GM12878 (cell line): ENCODE data around the gene CMC1. TPM values are rescaled to one million over a fixed set of nuclear protein-coding genes. Genes with fewer than 3 reads are reported as not detected.

Experiments
- ATAC-seq: fragments of 200-7000 bp; cut with Tn5 transposase; 3 replicates; pipeline ENCODE4 v1.9.1; 2020; ENCODE audit warnings: mild to moderate bottlenecking, moderate library complexity
- BruUV-seq: library from RNA; stranded (reverse); fragments of 400-500 nt; replicated peaks from 2 replicates; lab custom pipeline; 2021; lab: Mats Ljungman, UMichigan
- CTCF ChIA-PET: fragments of 300-600 bp; sonication (Branson Sonifier 250); formaldehyde crosslinking; extraction: SDS; loops from one replicate; lab custom pipeline; 2021; ENCODE audit warnings: inconsistent platforms; lab: Yijun Ruan, JAX
- POLR2A ChIA-PET: fragments of 350-600 bp; formaldehyde crosslinking; extraction: SDS; loops from one replicate; lab custom pipeline; 2021; ENCODE audit warnings: inconsistent platforms; lab: Charles Lee
- RAD21 ChIA-PET: fragments of 300-600 bp; sonication (Branson Sonifier 250); formaldehyde crosslinking; loops from one replicate; lab custom pipeline; 2023; ENCODE audit warnings: antibody characterized with exemption; ENCODE audit not compliant: unreplicated experiment; lab: Charles Lee
- SMC1A ChIA-PET: fragments of 300-600 bp; sonication (Branson Sonifier 250); formaldehyde crosslinking; loops from one replicate; lab custom pipeline; 2023; ENCODE audit not compliant: unreplicated experiment, uncharacterized antibody; lab: Charles Lee
- DNase-seq: peaks from one replicate; pipeline ENCODE4 v3.0.0-alpha.2; 2011; ENCODE audit warnings: low read depth, low spot score
- FAIRE-seq: peaks from 3 replicates; lab custom pipeline; 2011; peaks lifted over from hg19 to GRCh38; lab: Jason Lieb, UNC
- H2AFZ ChIP-seq: 2 replicates; pipeline ENCODE4 v1.6.0; 2011; ENCODE audit warnings: low read depth, low read length, control low read depth; ENCODE audit not compliant: control insufficient read depth
- H3K27ac ChIP-seq: 2 replicates; pipeline ENCODE4 v1.5.1; 2011; ENCODE audit warnings: control low read depth; ENCODE audit not compliant: control insufficient read depth, insufficient read depth
- H3K27me3 ChIP-seq, 2 experiments: replicated peaks in 1 of 2; 2 replicates each; pipeline versions ENCODE4 v1.6.0 to v1.6.1; 2011; ENCODE audit warnings: low read length in 1 of 2; ENCODE audit not compliant: control insufficient read depth in 2 of 2, insufficient read depth in 2 of 2
- H3K36me3 ChIP-seq, 2 experiments: 2 replicates each; pipeline ENCODE4 v1.5.1; 2011; ENCODE audit warnings: low read length in 1 of 2; ENCODE audit not compliant: control insufficient read depth in 2 of 2, insufficient read depth in 2 of 2
- H3K4me1 ChIP-seq: 2 replicates; pipeline ENCODE4 v1.6.1; 2011; ENCODE audit warnings: mild to moderate bottlenecking, low read length, moderate library complexity, mixed read lengths; ENCODE audit not compliant: control insufficient read depth, insufficient read depth
- H3K4me2 ChIP-seq: 2 replicates; pipeline ENCODE4 v1.6.0; 2011; ENCODE audit warnings: control low read depth; ENCODE audit not compliant: control insufficient read depth, insufficient read depth
- H3K4me3 ChIP-seq: fragments of 200-600 bp; sonication (generic); 2 replicates; pipeline ENCODE4 v1.5.1; 2016
- H3K79me2 ChIP-seq: 2 replicates; pipeline ENCODE4 v1.6.0; 2011; ENCODE audit warnings: low read length; ENCODE audit not compliant: control insufficient read depth, insufficient read depth
- H3K9ac ChIP-seq: 2 replicates; pipeline ENCODE4 v1.8.0; 2011; ENCODE audit warnings: low read length, control low read depth, mixed read lengths; ENCODE audit not compliant: control insufficient read depth, insufficient read depth
- H3K9me3 ChIP-seq: replicated peaks from 3 replicates; pipeline ENCODE4 v1.5.1; 2011; ENCODE audit warnings: mild to moderate bottlenecking, low read length; ENCODE audit not compliant: control insufficient read depth, insufficient read depth
- H4K20me1 ChIP-seq: 2 replicates; pipeline ENCODE4 v1.6.0; 2011; ENCODE audit not compliant: control insufficient read depth, insufficient read depth
- CHD4 ChIP-seq: fragments of 200-600 bp; sonication (generic); IDR thresholded peaks from 2 replicates; pipeline ENCODE4 v1.6.1; 2016; ENCODE audit warnings: mild to moderate bottlenecking
- ETV6 ChIP-seq, 2 experiments: fragments of 450-650 bp in 1 of 2; IDR thresholded peaks in 1 of 2; conservative IDR thresholded peaks in 1 of 2; 2 replicates each; pipeline ENCODE4 v1.6.1; 2014; ENCODE audit warnings: antibody characterized with exemption in 1 of 2, borderline replicate concordance in 1 of 2, low read depth in 1 of 2, mild to moderate bottlenecking in 1 of 2, moderate library complexity in 1 of 2
- HDAC2 ChIP-seq: fragments of 200-600 bp; sonication (generic); IDR thresholded peaks from 2 replicates; pipeline ENCODE4 v1.6.1; 2017
- KAT2A ChIP-seq: conservative IDR thresholded peaks from 2 replicates; pipeline ENCODE4 v1.6.1; 2011; ENCODE audit warnings: low read depth, low read length; ENCODE audit not compliant: control insufficient read depth
- MYC ChIP-seq: IDR thresholded peaks from 2 replicates; pipeline ENCODE4 v1.6.1; 2011; ENCODE audit warnings: mild to moderate bottlenecking, low read length, moderate library complexity, inconsistent platforms; ENCODE audit not compliant: insufficient read depth, insufficient replicate concordance, insufficient read length, severe bottlenecking
- NRF1 ChIP-seq: conservative IDR thresholded peaks from 2 replicates; pipeline ENCODE4 v1.6.1; 2011; ENCODE audit warnings: mild to moderate bottlenecking, low read depth, low read length, improper control_type of control experiment
- POLR2A ChIP-seq: IDR thresholded peaks from 2 replicates; pipeline ENCODE4 v1.6.1; 2011; ENCODE audit warnings: low read depth, mild to moderate bottlenecking, low read length
- SUPT20H ChIP-seq: IDR thresholded peaks from 2 replicates; pipeline ENCODE4 v1.6.1; 2011; ENCODE audit warnings: low read depth, mild to moderate bottlenecking, low read length, moderate library complexity, borderline replicate concordance; ENCODE audit not compliant: control insufficient read depth
- ZNF217 ChIP-seq: fragments of 450-650 bp; IDR thresholded peaks from 2 replicates; pipeline ENCODE4 v1.6.1; 2017; ENCODE audit warnings: antibody characterized with exemption, mild to moderate bottlenecking
- WGBS: methylation state at CpG from one replicate; pipeline ENCODE4 v1.1.6; 2016; ENCODE audit warnings: low lambda C conversion rate; ENCODE audit not compliant: insufficient replicate concordance, insufficient coverage; ENCODE audit errors: missing lambda C conversion rate; 5-methylcytosine and 5-hydroxymethylcytosine counted together
- in situ Hi-C: fragments of 300-500 bp; cut with MboI; formaldehyde crosslinking; loops from 9 replicates; pipeline ENCODE4 v1.14.3; 2018; ENCODE audit warnings: mixed read lengths
- intact Hi-C: fragments of 100-400 bp; cut with micrococcal nuclease; formaldehyde crosslinking; loops from one replicate; pipeline ENCODE4 v1.14.2; 2022; ENCODE audit not compliant: unreplicated experiment
- polyA plus RNA-seq, 11 experiments: library from polyadenylated mRNA; depleted of rRNA in 4 of 11; unstranded in 6 of 11; stranded (reverse) in 5 of 11; fragments of >200 nt; fragmentation: Nextera tagmentation in 4 of 11; fragmentation: Illumina TruSeq in 1 of 11; extraction: Ambion mirVana in 4 of 11; extraction: Trizol in 1 of 11; gene quantifications; 1 replicate in 1 of 11; 2 replicates in 10 of 11; pipeline versions ENCODE4 v1.2.1 to v1.2.3, GENCODE V29; 2011 to 2016; ENCODE audit warnings: inconsistent platforms in 2 of 11, missing spikeins in 2 of 11, low read depth in 1 of 11
- total RNA-seq, 4 experiments: library from RNA; depleted of rRNA in 3 of 4; stranded (reverse); fragments of >200 nt in 3 of 4; fragmentation: Illumina TruSeq in 1 of 4; extraction: Trizol in 1 of 4; gene quantifications; 2 replicates each; pipeline versions ENCODE4 v1.2.1 to v1.2.3, GENCODE V29; 2013 to 2021

CMC1 gene
- total and polyA plus RNA-seq, 10 of the 15 experiments (the other 5 are each of a cell fraction or from before 2014, with no cell fraction given), result 12.3 to 118 (median 29.3) TPM

- Histone ChIP-seq H3K79me2 (no peaks in the 10 kb centered on the region), H3K9me3 (no peaks in the 10 kb centered on the region), H3K36me3 (no peaks in the 10 kb centered on the region), H2AFZ (no peak overlapping the region), H3K9ac (no peak overlapping the region), H3K4me2 (no peak overlapping the region), H4K20me1 (no peaks in the 10 kb centered on the region), H3K27me3 (no peaks in the 10 kb centered on the region), H3K4me1 (no peaks in the 10 kb centered on the region), H3K27ac (no peak overlapping the region), H3K4me3 (no peak overlapping the region)
- BruUV-seq, result no TSS peak
- in situ Hi-C loops (no loop called here), intact Hi-C loops (no loop called here)
- ChIA-PET RAD21 (no interaction called here), SMC1A (interaction anchor here (0.7 to 7.4 kb wide), 3 partner anchors 9 to 237 kb away, joined by 3 to 54 read pairs (median 3); no protein-coding TSS in a partner anchor), POLR2A (no interaction called here), CTCF (interaction anchor here (0.9 to 2.2 kb wide), 2 partner anchors 9 to 12 kb away, joined by 5 to 8 read pairs; no protein-coding TSS in a partner anchor)
- WGBS, result 100% methylated on average over 2 of the region's 2 CpGs
- no peak for DNase-seq
- FAIRE-seq, result no peak
- TF ChIP-seq NRF1 (no peak), KAT2A (no peak), ZNF217 (no peak), MYC (no peak), CHD4 (no peak), ETV6 (conservative IDR thresholded peaks at IDR 0.05 in 1 of 2, IDR thresholded peaks at IDR 0.05 in 1 of 2; ENCODE audit: borderline replicate concordance in 1 of 2, low read depth in 1 of 2) (no peak), SUPT20H (no peak), HDAC2 (no peak), POLR2A (no peak)
- ATAC-seq, result no peak
Observed at GRCh38 chr3:28316226-28316625, 74.8 kb downstream of the CMC1 start.
